GM23338 (cell line): ENCODE data around the gene SSTR1. TPM values are rescaled to one million over a fixed set of nuclear protein-coding genes. Genes with fewer than 3 reads are reported as not detected.

Experiments used
- ATAC-seq: fragments of 200-7000 bp; cut with Tn5 transposase; 3 replicates; pipeline ENCODE4 v1.9.1; 2020
- DNase-seq: peaks from one replicate; pipeline ENCODE4 v3.0.0-alpha.2; 2015; ENCODE audit warnings: low spot score
- H2AFZ ChIP-seq: fragments of 200-600 bp; sonication (generic); 2 replicates; pipeline ENCODE4 v1.8.0; 2016; ENCODE audit warnings: antibody characterized with exemption, mild to moderate bottlenecking, moderate library complexity
- H3F3A ChIP-seq: fragments of 200-600 bp; sonication (generic); replicated peaks from 2 replicates; pipeline ENCODE4 v1.8.0; 2017; ENCODE audit warnings: antibody characterized with exemption, mixed run types, low read depth
- H3K27ac ChIP-seq: fragments of 200-600 bp; sonication (generic); 2 replicates; pipeline ENCODE4 v1.6.1; 2016; ENCODE audit warnings: low read depth
- H3K27me3 ChIP-seq: fragments of 200-600 bp; sonication (generic); 2 replicates; pipeline ENCODE4 v1.8.0; 2016; ENCODE audit warnings: mild to moderate bottlenecking, mixed run types, moderate library complexity; ENCODE audit not compliant: insufficient read depth
- H3K36me3 ChIP-seq: fragments of 200-600 bp; sonication (generic); 2 replicates; pipeline ENCODE4 v1.8.0; 2016; ENCODE audit warnings: mild to moderate bottlenecking; ENCODE audit not compliant: insufficient read depth
- H3K4me1 ChIP-seq: fragments of 200-600 bp; sonication (generic); 2 replicates; pipeline ENCODE4 v1.8.0; 2016; ENCODE audit warnings: mild to moderate bottlenecking, moderate library complexity; ENCODE audit not compliant: insufficient read depth
- H3K4me2 ChIP-seq: fragments of 200-600 bp; sonication (generic); 2 replicates; pipeline ENCODE4 v1.7.1; 2017; ENCODE audit warnings: mixed run types
- H3K4me3 ChIP-seq: fragments of 200-600 bp; sonication (generic); 2 replicates; pipeline ENCODE4 v1.6.1; 2016; ENCODE audit warnings: mixed run types
- H3K79me2 ChIP-seq: fragments of 200-600 bp; sonication (generic); replicated peaks from 2 replicates; pipeline ENCODE4 v1.8.0; 2017; ENCODE audit warnings: mild to moderate bottlenecking; ENCODE audit not compliant: insufficient read depth
- H3K9me2 ChIP-seq: fragments of 200-600 bp; sonication (generic); 2 replicates; pipeline ENCODE4 v1.8.0; 2017; ENCODE audit not compliant: insufficient read depth
- H4K20me1 ChIP-seq: fragments of 200-600 bp; sonication (generic); replicated peaks from 2 replicates; pipeline ENCODE4 v1.8.0; 2017; ENCODE audit warnings: mild to moderate bottlenecking; ENCODE audit not compliant: insufficient read depth
- H3K27ac Mint-ChIP-seq: 2 replicates; pipeline ENCODE4 v1.8.0; 2020; ENCODE audit warnings: inconsistent platforms, mild to moderate bottlenecking, moderate library complexity, mixed read lengths
- H3K27me3 Mint-ChIP-seq: 3 replicates; pipeline ENCODE4 v1.8.0; 2022; ENCODE audit warnings: low read depth, mild to moderate bottlenecking, moderate library complexity, mixed read lengths, inconsistent platforms; ENCODE audit not compliant: insufficient read depth, poor library complexity
- H3K36me3 Mint-ChIP-seq: 3 replicates; pipeline ENCODE4 v1.8.0; 2021; ENCODE audit warnings: low read depth, mild to moderate bottlenecking, inconsistent platforms, moderate library complexity, mixed read lengths
- H3K4me1 Mint-ChIP-seq: 3 replicates; pipeline ENCODE4 v1.8.0; 2020; ENCODE audit warnings: mild to moderate bottlenecking, inconsistent platforms, mixed read lengths
- H3K4me3 Mint-ChIP-seq: 3 replicates; pipeline ENCODE4 v1.8.0; 2021; ENCODE audit warnings: moderate library complexity, mild to moderate bottlenecking, inconsistent platforms, mixed read lengths
- H3K9me3 Mint-ChIP-seq: 3 replicates; pipeline ENCODE4 v1.8.0; 2020; ENCODE audit warnings: moderate library complexity, mild to moderate bottlenecking, inconsistent platforms, mixed read lengths
- CREB1 ChIP-seq: fragments of 250-450 bp; sonication (Bioruptor Pico); IDR thresholded peaks from 2 replicates; pipeline ENCODE4 v1.5.0; 2020; ENCODE audit warnings: low read depth, mild to moderate bottlenecking, moderate library complexity
- EZH2 ChIP-seq: fragments of 200-600 bp; sonication (generic); IDR thresholded peaks from one replicate; pipeline ENCODE4 v1.8.0; 2017; ENCODE audit warnings: antibody characterized with exemption, mild to moderate bottlenecking, low read depth; ENCODE audit not compliant: unreplicated experiment
- EZH2phosphoT487 ChIP-seq: fragments of 200-600 bp; sonication (generic); IDR thresholded peaks from one replicate; pipeline ENCODE4 v1.8.1; 2018; ENCODE audit warnings: antibody characterized with exemption; ENCODE audit not compliant: unreplicated experiment
- STAT1 ChIP-seq: IDR thresholded peaks from one replicate; pipeline ENCODE4 v1.6.1; 2016; ENCODE audit warnings: antibody characterized with exemption; ENCODE audit not compliant: unreplicated experiment
- polyA plus RNA-seq: library from polyadenylated mRNA; unstranded; fragments of >200 nt; fragmentation: Nextera tagmentation; extraction: Ambion mirVana; gene quantifications from 2 replicates; pipeline ENCODE4 v1.2.1, GENCODE V29; 2016
- total RNA-seq: library from RNA; depleted of rRNA; stranded (reverse); fragments of >200 nt; shearing (Covaris generic); gene quantifications from 2 replicates; pipeline ENCODE4 v1.2.3, GENCODE V29; 2014
- TF ChIP-seq, protein P1 (sequence below), 2 experiments: fragments of 200-600 bp in 1 of 2; sonication (generic) in 1 of 2; conservative IDR thresholded peaks; 2 replicates each; pipeline versions ENCODE4 v1.5.1 to v1.6.1; 2016 to 2017; ENCODE audit warnings: antibody characterized with exemption in 2 of 2, low read depth in 2 of 2, mild to moderate bottlenecking in 2 of 2, moderate library complexity in 1 of 2
- TF ChIP-seq, protein P2 (sequence below): IDR thresholded peaks from one replicate; pipeline ENCODE4 v1.6.1; 2018; ENCODE audit warnings: antibody characterized with exemption; ENCODE audit not compliant: unreplicated experiment
- TF ChIP-seq, protein P3 (sequence below): fragments of 250-450 bp; sonication (Bioruptor Pico); IDR thresholded peaks from 2 replicates; pipeline ENCODE4 v1.5.0; 2020; ENCODE audit warnings: mild to moderate bottlenecking, moderate library complexity
- TF ChIP-seq, protein P4 (sequence below): IDR thresholded peaks from 2 replicates; pipeline ENCODE4 v1.6.1; 2016; ENCODE audit warnings: antibody characterized with exemption

The SSTR1 gene
- total and polyA plus RNA-seq, 2 experiments from 2014 or later: 0.42 to 0.80 TPM

DNA sequence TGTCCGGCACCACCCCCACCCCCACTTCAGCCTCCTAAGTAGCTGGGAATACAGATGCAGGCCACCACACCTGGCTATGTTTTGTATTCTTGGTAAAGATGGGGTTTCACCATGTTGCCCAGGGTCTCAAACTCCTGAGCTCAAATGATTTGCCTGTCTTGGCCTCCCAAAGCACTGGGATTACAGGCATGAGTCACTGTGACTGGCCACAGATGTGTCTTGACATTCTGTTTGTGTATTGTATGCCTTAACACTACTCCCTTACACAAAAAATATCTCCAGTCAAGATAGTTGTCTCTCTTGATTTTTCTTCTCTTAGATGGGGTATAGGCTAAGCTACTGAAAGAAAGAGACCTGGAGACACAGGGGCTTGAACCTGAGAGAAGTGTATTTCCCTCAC is 30.6 kb downstream of the SSTR1 start:
- Histone ChIP-seq H3K79me2 (no peaks in the 10 kb centered on the region), H3F3A (no peaks in the 10 kb centered on the region), H2AFZ (no peak overlapping the region), H3K27me3 (peaks cover 74% of the 10 kb centered on the region), H3K27ac (no peak overlapping the region), H3K9me2 (no peaks in the 10 kb centered on the region; the same call in 1 of the 2 replicates), H3K4me1 (no peaks in the 10 kb centered on the region), H3K4me3 (no peak overlapping the region), H3K36me3 (no peaks in the 10 kb centered on the region), H4K20me1 (no peaks in the 10 kb centered on the region), H3K4me2 (no peak overlapping the region)
- no peak for DNase-seq
- Mint-ChIP-seq H3K4me3 (no peak overlapping the region), H3K27me3 (peaks cover 3% of the 10 kb centered on the region), H3K9me3 (no peaks in the 10 kb centered on the region), H3K4me1 (no peaks in the 10 kb centered on the region), H3K27ac (no peak overlapping the region), H3K36me3 (no peaks in the 10 kb centered on the region)
- no peak for ATAC-seq
- no peak for TF ChIP-seq CREB1
- TF ChIP-seq, protein P1, sequence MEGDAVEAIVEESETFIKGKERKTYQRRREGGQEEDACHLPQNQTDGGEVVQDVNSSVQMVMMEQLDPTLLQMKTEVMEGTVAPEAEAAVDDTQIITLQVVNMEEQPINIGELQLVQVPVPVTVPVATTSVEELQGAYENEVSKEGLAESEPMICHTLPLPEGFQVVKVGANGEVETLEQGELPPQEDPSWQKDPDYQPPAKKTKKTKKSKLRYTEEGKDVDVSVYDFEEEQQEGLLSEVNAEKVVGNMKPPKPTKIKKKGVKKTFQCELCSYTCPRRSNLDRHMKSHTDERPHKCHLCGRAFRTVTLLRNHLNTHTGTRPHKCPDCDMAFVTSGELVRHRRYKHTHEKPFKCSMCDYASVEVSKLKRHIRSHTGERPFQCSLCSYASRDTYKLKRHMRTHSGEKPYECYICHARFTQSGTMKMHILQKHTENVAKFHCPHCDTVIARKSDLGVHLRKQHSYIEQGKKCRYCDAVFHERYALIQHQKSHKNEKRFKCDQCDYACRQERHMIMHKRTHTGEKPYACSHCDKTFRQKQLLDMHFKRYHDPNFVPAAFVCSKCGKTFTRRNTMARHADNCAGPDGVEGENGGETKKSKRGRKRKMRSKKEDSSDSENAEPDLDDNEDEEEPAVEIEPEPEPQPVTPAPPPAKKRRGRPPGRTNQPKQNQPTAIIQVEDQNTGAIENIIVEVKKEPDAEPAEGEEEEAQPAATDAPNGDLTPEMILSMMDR (conservative IDR thresholded peaks at IDR 0.05; ENCODE audit: low read depth in 2 of 2): no peak
- TF ChIP-seq, protein P2, sequence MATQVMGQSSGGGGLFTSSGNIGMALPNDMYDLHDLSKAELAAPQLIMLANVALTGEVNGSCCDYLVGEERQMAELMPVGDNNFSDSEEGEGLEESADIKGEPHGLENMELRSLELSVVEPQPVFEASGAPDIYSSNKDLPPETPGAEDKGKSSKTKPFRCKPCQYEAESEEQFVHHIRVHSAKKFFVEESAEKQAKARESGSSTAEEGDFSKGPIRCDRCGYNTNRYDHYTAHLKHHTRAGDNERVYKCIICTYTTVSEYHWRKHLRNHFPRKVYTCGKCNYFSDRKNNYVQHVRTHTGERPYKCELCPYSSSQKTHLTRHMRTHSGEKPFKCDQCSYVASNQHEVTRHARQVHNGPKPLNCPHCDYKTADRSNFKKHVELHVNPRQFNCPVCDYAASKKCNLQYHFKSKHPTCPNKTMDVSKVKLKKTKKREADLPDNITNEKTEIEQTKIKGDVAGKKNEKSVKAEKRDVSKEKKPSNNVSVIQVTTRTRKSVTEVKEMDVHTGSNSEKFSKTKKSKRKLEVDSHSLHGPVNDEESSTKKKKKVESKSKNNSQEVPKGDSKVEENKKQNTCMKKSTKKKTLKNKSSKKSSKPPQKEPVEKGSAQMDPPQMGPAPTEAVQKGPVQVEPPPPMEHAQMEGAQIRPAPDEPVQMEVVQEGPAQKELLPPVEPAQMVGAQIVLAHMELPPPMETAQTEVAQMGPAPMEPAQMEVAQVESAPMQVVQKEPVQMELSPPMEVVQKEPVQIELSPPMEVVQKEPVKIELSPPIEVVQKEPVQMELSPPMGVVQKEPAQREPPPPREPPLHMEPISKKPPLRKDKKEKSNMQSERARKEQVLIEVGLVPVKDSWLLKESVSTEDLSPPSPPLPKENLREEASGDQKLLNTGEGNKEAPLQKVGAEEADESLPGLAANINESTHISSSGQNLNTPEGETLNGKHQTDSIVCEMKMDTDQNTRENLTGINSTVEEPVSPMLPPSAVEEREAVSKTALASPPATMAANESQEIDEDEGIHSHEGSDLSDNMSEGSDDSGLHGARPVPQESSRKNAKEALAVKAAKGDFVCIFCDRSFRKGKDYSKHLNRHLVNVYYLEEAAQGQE: no peak
- TF ChIP-seq EZH2: no peak
- TF ChIP-seq STAT1: no peak
- no peak for TF ChIP-seq EZH2phosphoT487
- TF ChIP-seq, protein P3, sequence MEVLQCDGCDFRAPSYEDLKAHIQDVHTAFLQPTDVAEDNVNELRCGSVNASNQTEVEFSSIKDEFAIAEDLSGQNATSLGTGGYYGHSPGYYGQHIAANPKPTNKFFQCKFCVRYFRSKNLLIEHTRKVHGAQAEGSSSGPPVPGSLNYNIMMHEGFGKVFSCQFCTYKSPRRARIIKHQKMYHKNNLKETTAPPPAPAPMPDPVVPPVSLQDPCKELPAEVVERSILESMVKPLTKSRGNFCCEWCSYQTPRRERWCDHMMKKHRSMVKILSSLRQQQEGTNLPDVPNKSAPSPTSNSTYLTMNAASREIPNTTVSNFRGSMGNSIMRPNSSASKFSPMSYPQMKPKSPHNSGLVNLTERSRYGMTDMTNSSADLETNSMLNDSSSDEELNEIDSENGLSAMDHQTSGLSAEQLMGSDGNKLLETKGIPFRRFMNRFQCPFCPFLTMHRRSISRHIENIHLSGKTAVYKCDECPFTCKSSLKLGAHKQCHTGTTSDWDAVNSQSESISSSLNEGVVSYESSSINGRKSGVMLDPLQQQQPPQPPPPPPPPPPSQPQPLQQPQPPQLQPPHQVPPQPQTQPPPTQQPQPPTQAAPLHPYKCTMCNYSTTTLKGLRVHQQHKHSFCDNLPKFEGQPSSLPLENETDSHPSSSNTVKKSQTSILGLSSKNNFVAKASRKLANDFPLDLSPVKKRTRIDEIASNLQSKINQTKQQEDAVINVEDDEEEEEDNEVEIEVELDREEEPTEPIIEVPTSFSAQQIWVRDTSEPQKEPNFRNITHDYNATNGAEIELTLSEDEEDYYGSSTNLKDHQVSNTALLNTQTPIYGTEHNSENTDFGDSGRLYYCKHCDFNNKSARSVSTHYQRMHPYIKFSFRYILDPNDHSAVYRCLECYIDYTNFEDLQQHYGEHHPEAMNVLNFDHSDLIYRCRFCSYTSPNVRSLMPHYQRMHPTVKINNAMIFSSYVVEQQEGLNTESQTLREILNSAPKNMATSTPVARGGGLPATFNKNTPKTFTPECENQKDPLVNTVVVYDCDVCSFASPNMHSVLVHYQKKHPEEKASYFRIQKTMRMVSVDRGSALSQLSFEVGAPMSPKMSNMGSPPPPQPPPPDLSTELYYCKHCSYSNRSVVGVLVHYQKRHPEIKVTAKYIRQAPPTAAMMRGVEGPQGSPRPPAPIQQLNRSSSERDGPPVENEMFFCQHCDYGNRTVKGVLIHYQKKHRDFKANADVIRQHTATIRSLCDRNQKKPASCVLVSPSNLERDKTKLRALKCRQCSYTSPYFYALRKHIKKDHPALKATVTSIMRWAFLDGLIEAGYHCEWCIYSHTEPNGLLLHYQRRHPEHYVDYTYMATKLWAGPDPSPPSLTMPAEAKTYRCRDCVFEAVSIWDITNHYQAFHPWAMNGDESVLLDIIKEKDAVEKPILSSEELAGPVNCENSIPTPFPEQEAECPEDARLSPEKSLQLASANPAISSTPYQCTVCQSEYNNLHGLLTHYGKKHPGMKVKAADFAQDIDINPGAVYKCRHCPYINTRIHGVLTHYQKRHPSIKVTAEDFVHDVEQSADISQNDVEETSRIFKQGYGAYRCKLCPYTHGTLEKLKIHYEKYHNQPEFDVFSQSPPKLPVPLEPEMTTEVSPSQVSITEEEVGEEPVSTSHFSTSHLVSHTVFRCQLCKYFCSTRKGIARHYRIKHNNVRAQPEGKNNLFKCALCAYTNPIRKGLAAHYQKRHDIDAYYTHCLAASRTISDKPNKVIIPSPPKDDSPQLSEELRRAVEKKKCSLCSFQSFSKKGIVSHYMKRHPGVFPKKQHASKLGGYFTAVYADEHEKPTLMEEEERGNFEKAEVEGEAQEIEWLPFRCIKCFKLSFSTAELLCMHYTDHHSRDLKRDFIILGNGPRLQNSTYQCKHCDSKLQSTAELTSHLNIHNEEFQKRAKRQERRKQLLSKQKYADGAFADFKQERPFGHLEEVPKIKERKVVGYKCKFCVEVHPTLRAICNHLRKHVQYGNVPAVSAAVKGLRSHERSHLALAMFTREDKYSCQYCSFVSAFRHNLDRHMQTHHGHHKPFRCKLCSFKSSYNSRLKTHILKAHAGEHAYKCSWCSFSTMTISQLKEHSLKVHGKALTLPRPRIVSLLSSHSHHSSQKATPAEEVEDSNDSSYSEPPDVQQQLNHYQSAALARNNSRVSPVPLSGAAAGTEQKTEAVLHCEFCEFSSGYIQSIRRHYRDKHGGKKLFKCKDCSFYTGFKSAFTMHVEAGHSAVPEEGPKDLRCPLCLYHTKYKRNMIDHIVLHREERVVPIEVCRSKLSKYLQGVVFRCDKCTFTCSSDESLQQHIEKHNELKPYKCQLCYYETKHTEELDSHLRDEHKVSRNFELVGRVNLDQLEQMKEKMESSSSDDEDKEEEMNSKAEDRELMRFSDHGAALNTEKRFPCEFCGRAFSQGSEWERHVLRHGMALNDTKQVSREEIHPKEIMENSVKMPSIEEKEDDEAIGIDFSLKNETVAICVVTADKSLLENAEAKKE (CRISPR knock-in tag): no peak
- TF ChIP-seq, protein P4, sequence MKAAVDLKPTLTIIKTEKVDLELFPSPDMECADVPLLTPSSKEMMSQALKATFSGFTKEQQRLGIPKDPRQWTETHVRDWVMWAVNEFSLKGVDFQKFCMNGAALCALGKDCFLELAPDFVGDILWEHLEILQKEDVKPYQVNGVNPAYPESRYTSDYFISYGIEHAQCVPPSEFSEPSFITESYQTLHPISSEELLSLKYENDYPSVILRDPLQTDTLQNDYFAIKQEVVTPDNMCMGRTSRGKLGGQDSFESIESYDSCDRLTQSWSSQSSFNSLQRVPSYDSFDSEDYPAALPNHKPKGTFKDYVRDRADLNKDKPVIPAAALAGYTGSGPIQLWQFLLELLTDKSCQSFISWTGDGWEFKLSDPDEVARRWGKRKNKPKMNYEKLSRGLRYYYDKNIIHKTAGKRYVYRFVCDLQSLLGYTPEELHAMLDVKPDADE: no peak
